GM12892 (cell line): ENCODE measurements around the gene FGGY.

Experiments used
- POLR2A ChIP-seq: IDR thresholded peaks from 2 replicates; pipeline ENCODE4 v1.6.1; 2011; ENCODE audit warnings: low read depth, low read length, control low read depth
- POLR2AphosphoS5 ChIP-seq: IDR thresholded peaks from 2 replicates; pipeline ENCODE4 v1.6.1; 2011; ENCODE audit warnings: low read depth, low read length, control low read depth

DNA sequence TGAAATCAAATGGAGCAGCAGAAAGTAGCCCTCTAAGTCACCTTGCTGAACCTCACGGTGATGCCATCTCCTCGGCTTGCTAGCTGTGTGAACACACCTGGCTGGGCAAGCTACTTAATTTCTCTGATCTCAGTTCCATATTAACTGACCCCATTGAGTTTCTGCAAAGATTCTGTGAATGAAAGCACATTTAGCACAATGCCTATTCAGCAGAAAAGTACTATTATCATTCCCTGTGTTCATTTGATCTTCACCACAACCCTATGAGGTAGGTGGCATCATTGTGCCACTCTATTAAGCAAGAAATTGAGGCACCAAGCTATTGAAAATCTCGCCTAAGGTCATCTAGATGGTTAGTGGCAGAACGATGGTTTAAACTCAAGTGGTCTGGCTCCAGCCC lies 387.8 kb downstream of the FGGY start:
- TF ChIP-seq POLR2AphosphoS5, result no peak
- TF ChIP-seq POLR2A, result no peak
